ENCODE measurements around the gene PMCH. TPM values are rescaled to one million over a fixed set of nuclear protein-coding genes. Genes with fewer than 3 reads are reported as not detected.

Gene PMCH
- total RNA-seq, 1 donor from 2014 or later = not detected

- Mint-ChIP-seq H3K27ac (ENCODE audit: unreplicated experiment) (no peak overlapping the region), H3K4me3 (ENCODE audit: unreplicated experiment) (no peak overlapping the region), H3K9me3 (ENCODE audit: unreplicated experiment) (no peaks in the 10 kb centered on the region), H3K27me3 (ENCODE audit: unreplicated experiment) (no peaks in the 10 kb centered on the region), H3K4me1 (ENCODE audit: low read depth, unreplicated experiment) (no peaks in the 10 kb centered on the region), H3K36me3 (ENCODE audit: unreplicated experiment) (no peaks in the 10 kb centered on the region)
- no peak for DNase-seq
- TF ChIP-seq, protein P1, sequence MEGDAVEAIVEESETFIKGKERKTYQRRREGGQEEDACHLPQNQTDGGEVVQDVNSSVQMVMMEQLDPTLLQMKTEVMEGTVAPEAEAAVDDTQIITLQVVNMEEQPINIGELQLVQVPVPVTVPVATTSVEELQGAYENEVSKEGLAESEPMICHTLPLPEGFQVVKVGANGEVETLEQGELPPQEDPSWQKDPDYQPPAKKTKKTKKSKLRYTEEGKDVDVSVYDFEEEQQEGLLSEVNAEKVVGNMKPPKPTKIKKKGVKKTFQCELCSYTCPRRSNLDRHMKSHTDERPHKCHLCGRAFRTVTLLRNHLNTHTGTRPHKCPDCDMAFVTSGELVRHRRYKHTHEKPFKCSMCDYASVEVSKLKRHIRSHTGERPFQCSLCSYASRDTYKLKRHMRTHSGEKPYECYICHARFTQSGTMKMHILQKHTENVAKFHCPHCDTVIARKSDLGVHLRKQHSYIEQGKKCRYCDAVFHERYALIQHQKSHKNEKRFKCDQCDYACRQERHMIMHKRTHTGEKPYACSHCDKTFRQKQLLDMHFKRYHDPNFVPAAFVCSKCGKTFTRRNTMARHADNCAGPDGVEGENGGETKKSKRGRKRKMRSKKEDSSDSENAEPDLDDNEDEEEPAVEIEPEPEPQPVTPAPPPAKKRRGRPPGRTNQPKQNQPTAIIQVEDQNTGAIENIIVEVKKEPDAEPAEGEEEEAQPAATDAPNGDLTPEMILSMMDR (IDR thresholded peaks at IDR 0.05; ENCODE audit: partially characterized antibody, unreplicated experiment) = no peak
These were observed 1.8 kb downstream of the PMCH start for GRCh38 chr12:102195826-102196225.

DNA sequence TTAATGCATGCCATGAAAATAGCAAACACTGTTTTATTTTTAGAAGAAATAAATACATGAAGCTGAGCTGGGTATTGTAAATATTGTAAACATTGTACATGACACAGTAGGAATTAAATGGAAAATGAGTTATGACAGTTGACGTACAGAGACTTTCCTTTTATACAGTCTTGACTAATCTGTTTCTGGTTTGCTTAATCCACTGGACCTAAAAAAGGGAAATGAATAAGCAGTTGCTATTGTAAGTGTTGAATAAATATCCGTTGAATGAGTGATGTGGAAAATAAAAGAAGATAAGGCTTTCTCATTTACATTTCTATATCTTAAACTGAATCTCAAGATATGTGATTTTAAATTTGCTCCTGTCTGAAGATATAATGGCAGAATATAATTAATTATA lies 15.0 kb downstream of the PMCH start:
- no peak for DNase-seq
- Mint-ChIP-seq H3K4me3 (ENCODE audit: unreplicated experiment) (no peak overlapping the region), H3K27me3 (ENCODE audit: unreplicated experiment) (no peaks in the 10 kb centered on the region), H3K9me3 (ENCODE audit: unreplicated experiment) (no peaks in the 10 kb centered on the region), H3K4me1 (ENCODE audit: low read depth, unreplicated experiment) (no peaks in the 10 kb centered on the region), H3K27ac (ENCODE audit: unreplicated experiment) (no peak overlapping the region), H3K36me3 (ENCODE audit: unreplicated experiment) (no peaks in the 10 kb centered on the region)
- TF ChIP-seq, protein P1 (IDR thresholded peaks at IDR 0.05; ENCODE audit: partially characterized antibody, unreplicated experiment) = no peak

- DNase-seq = no peak
- Mint-ChIP-seq H3K27ac (ENCODE audit: unreplicated experiment) (no peak overlapping the region), H3K9me3 (ENCODE audit: unreplicated experiment) (no peaks in the 10 kb centered on the region), H3K4me3 (ENCODE audit: unreplicated experiment) (no peak overlapping the region), H3K36me3 (ENCODE audit: unreplicated experiment) (no peaks in the 10 kb centered on the region), H3K27me3 (ENCODE audit: unreplicated experiment) (no peaks in the 10 kb centered on the region), H3K4me1 (ENCODE audit: low read depth, unreplicated experiment) (no peaks in the 10 kb centered on the region)
- TF ChIP-seq, protein P1 (IDR thresholded peaks at IDR 0.05; ENCODE audit: partially characterized antibody, unreplicated experiment) = no peak
These were observed 22.9 kb downstream of the PMCH start for GRCh38 chr12:102174761-102175160.

DNA sequence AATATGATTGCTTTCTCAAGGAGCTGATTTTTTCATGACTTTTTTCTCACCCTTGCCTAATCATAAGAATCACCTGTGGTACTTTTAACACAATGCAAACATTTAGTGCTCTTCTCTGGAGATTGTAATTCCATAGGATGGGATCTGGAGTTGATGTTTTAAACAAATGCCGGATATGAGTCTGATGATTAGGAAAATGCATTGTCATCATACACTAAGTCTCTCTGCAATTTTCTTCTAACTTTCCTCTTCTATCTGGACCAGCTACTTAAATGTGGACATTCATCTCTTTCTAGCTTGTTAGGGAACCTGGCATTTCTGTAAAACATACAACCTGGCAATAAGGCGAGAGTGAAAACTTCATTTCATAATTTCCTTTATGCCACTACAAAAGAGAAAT lies 23.5 kb downstream of the PMCH start:
- Mint-ChIP-seq H3K27me3 (ENCODE audit: unreplicated experiment) (no peaks in the 10 kb centered on the region), H3K27ac (ENCODE audit: unreplicated experiment) (no peak overlapping the region), H3K9me3 (ENCODE audit: unreplicated experiment) (no peaks in the 10 kb centered on the region)

DNA sequence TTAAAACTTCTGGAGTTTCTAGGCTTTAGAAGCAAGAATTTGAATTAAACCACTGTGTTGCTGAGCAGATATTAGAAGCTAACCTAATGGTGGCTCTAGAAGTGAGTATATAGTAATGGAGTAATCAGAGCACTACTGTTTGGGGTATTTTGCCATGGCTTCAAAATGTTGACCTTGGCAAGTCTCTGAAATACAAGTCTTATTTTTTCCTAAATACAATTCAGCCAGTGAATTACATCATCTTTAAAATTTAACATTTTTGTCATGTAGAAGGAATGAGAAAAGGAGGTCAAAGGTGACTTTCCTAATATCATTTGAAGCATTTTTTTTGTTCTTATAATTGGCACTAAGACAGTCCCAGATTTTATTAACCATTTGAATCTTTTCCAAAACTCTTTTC lies 25.2 kb downstream of the PMCH start:
- Mint-ChIP-seq H3K9me3 (ENCODE audit: unreplicated experiment) (no peaks in the 10 kb centered on the region), H3K4me3 (ENCODE audit: unreplicated experiment) (no peak overlapping the region), H3K27me3 (ENCODE audit: unreplicated experiment) (no peaks in the 10 kb centered on the region), H3K4me1 (ENCODE audit: low read depth, unreplicated experiment) (no peaks in the 10 kb centered on the region), H3K36me3 (ENCODE audit: unreplicated experiment) (no peaks in the 10 kb centered on the region), H3K27ac (ENCODE audit: unreplicated experiment) (no peak overlapping the region)
- TF ChIP-seq, protein P1 (IDR thresholded peaks at IDR 0.05; ENCODE audit: partially characterized antibody, unreplicated experiment) = no peak
- DNase-seq = no peak

More for the DNA sequence above, 23.5 kb downstream of the PMCH start:
- Mint-ChIP-seq H3K36me3 (ENCODE audit: unreplicated experiment) (no peaks in the 10 kb centered on the region), H3K4me3 (ENCODE audit: unreplicated experiment) (no peak overlapping the region), H3K4me1 (ENCODE audit: low read depth, unreplicated experiment) (no peaks in the 10 kb centered on the region)
- TF ChIP-seq, protein P1 (IDR thresholded peaks at IDR 0.05; ENCODE audit: partially characterized antibody, unreplicated experiment) = no peak
- no peak for DNase-seq

All from glutamatergic neuron (in vitro differentiated cells).